HG03097 (cell line): ENCODE data around the gene MTERF1.
"Not testable (repeated sequence)": the region's sequence is repeated elsewhere in the genome, so short reads cannot be mapped to it uniquely, and the experiment has no call there.

Experiments
- ATAC-seq: cut with Tn5 transposase; IDR thresholded peaks from one replicate; pipeline ENCODE4 v1.9.1; 2021; ENCODE audit not compliant: unreplicated experiment, low FRiP score

Gene MTERF1

GRCh38 chr7:91887336-91888213 lies 7.1 kb upstream of the MTERF1 start:
- ATAC-seq, result not testable (repeated sequence)

DNA sequence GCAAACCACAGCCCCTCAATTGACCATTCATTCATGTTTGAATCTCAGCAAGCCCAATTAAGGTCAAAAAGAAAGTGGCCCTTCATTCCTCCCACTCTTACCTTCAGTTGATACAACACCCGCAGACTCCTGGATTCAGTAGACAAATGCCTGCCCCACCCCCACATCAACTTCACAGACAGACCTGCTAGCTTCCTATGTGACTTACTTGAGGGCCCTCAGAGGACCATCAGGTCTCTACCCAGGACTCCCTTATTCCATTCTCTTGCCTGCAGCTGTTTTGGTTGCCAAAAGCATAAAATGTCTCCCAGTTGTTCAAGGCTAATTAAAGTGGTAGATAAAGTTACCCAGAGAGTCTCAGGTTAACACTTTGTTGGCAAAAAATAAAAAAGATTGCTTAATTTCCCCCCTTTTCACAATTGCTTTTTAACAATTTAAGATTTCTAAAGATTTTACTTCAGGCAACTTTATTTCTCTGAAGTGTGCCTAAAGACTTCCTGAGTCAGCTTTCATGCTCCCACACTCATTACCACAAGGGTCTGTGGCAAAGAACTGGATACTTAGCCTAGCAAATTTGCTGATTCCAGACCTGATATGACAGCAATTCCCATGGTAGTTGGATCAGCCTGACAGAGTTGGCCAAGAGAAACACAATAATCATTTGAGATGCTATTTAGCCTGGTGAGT lies 3.3 kb upstream of the MTERF1 start:
- no peak for ATAC-seq

GRCh38 chr7:91880016-91880412 lies 488 bp downstream of the MTERF1 start:
- ATAC-seq, result no peak

GRCh38 chr7:91876391-91877133 lies 3.9 kb downstream of the MTERF1 start:
- ATAC-seq, result no peak

- no peak for ATAC-seq
Observed at GRCh38 chr7:91875851-91876250, 4.7 kb downstream of the MTERF1 start.

DNA sequence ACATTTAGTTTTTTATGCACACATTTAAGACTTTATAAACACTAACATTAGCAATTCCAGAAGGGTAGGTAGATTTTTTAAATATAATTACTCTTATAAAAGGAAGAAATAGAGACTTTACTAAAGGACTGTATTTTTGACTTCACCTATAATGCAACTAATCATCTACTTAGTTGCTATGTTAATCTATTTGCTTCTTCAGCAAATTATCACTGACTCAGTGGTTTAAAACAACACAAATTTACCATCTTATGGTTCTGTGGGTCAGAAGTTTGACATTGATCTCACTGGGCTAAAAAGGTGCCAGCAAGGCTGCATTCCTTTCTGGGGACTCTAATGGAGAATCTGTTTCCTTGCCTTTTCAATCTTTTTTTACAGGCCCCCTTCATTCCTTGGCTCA lies 7.6 kb downstream of the MTERF1 start:
- no peak for ATAC-seq

GRCh38 chr7:91872069-91872468 lies 8.4 kb downstream of the MTERF1 start:
- ATAC-seq, result no peak

DNA sequence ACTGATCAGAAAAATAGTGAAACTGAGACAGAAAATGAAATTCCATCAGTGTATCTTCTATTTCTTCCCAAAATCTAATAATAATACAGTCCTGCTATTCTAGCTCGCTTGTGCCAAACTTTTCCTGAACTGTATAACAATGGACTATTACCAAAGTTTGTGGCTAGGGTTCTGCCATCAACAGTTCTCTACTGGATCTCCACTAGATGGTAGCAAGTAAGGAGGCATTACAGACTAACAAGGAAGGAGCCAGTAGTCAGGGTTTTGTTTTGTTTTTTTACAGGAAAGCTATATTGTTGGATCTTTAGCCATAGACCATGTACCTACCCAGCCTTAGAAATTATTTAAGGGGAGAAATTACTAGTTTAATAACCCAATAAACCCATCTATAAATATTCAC lies 10.8 kb downstream of the MTERF1 start:
- ATAC-seq, result no peak

DNA sequence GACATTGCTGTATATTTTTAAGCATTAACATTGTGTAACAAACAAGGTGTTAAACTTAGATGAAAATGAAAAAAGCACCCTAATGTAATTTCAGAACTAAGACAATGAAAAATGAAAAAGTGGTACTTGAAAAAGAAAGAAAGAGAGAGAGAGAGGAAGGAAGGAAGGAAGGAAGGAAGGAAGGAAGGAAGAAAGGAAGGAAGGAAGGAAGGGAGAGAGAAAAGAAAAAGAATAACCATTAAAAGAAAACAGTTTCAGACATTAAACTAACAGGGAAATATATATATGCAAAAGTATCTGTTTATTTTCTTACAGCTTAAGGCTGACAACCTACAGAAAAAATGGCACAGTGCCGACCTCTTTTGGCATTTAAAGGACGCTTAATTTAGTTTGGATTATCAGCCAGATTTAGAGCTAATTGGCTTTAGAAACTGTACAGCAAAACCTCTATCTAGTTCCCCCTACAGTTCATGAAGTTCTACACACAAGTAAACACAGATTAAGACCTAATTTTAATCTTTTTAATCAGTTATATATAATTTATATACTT lies 13.8 kb downstream of the MTERF1 start:
- ATAC-seq, result no peak

GRCh38 chr7:91865511-91865910 lies 15.0 kb downstream of the MTERF1 start:
- ATAC-seq, result no peak

- not testable (repeated sequence) for ATAC-seq
Observed at GRCh38 chr7:91864604-91865003, 15.9 kb downstream of the MTERF1 start.

- no peak for ATAC-seq
Observed at GRCh38 chr7:91864070-91864469, 16.4 kb downstream of the MTERF1 start.

- no peak for ATAC-seq
Observed at GRCh38 chr7:91852263-91852741, 28.2 kb downstream of the MTERF1 start.

GRCh38 chr7:91850455-91850854 lies 30.0 kb downstream of the MTERF1 start:
- ATAC-seq, result no peak

GRCh38 chr7:91847876-91848588 lies 32.5 kb downstream of the MTERF1 start:
- ATAC-seq, result no peak

DNA sequence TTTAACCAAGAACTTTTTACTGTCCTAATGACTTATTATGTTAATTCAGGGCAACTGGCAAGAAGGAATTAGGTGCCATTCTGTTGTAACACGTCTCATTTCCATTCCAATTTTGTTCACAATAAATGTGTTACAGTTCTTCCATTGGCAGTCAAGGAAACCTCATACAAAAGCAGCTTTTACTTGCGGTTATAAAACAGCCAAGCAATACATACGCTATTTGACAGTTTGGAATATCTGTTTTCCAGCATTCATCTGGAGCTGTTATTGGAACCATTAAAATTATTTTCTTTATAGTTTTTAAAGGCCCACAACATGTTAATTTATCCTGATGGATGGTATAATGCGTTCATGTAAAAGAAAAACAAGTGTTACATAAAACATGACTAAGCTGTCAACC lies 33.3 kb downstream of the MTERF1 start:
- ATAC-seq, result no peak

DNA sequence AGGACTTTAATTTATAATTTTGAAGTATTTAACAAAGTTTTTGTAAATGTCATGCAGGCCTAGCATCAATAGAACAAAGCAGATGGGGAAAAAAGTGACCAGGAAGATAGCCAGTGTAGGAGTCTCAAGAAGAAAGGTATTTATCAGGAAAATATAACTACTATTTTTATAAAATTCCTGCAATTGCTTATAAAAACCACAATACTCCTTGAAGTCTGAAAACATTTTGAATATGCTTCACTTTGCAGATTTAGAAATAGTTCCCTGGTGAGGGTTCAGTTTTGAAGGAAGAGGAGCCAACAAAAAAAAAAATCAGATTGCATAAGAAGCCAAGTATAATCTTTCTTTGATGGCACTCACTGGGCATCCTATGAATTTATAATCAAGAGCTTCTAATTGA lies 34.1 kb downstream of the MTERF1 start:
- ATAC-seq, result no peak

- ATAC-seq, result no peak
Observed at GRCh38 chr7:91843831-91844230, 36.7 kb downstream of the MTERF1 start.

GRCh38 chr7:91838439-91838838 lies 42.1 kb downstream of the MTERF1 start:
- no peak for ATAC-seq

- no peak for ATAC-seq
Observed at GRCh38 chr7:91837397-91838070, 43.0 kb downstream of the MTERF1 start.
